ENCODE measurements around the gene PWWP2B. TPM values are rescaled to one million over a fixed set of nuclear protein-coding genes. Genes with fewer than 3 reads are reported as not detected.

PWWP2B gene
- total and polyA plus RNA-seq, 9 of the 15 experiments (the other 6 are each of a cell fraction or from before 2014, with no cell fraction given), result 0.07 to 9.2 (median 1.6) TPM; not detected in 1

GRCh38 chr10:132445516-132446194, 48.7 kb downstream of the PWWP2B start (continued):
- TF ChIP-seq ZNF354B (CRISPR knock-in tag; IDR thresholded peaks at IDR 0.05) (no peak), STAT5B (CRISPR knock-in tag; IDR thresholded peaks at IDR 0.05) (no peak), ZBTB26 (CRISPR knock-in tag; IDR thresholded peaks at IDR 0.05) (no peak), NR2C1 (IDR thresholded peaks at IDR 0.05) (no peak), NR2C1 (tag; IDR thresholded peaks at IDR 0.05) (no peak), ZNF407 (IDR thresholded peaks at IDR 0.05; ENCODE audit: low read depth) (no peak)

All from K562 (cell line).